Loucy (cell line): ENCODE results near the gene OMD.

Experiments used
- H2AFZ ChIP-seq: fragments of 200-600 bp; sonication (generic); 2 replicates; pipeline ENCODE4 v1.6.0; 2016; ENCODE audit warnings: antibody characterized with exemption, mild to moderate bottlenecking, low read length, moderate library complexity
- H3F3A ChIP-seq: fragments of 200-600 bp; 2 replicates; pipeline ENCODE4 v1.6.0; 2016; ENCODE audit warnings: antibody characterized with exemption, low read depth, mild to moderate bottlenecking
- H3K27me3 ChIP-seq: fragments of 200-600 bp; sonication (generic); 2 replicates; pipeline ENCODE4 v1.6.1; 2014; ENCODE audit warnings: low read length, mild to moderate bottlenecking; ENCODE audit not compliant: insufficient read depth, poor library complexity, severe bottlenecking
- H3K36me3 ChIP-seq: fragments of 200-600 bp; sonication (generic); 2 replicates; pipeline ENCODE4 v1.6.1; 2016; ENCODE audit warnings: low read length; ENCODE audit not compliant: insufficient read depth
- H3K4me1 ChIP-seq: fragments of 200-600 bp; sonication (generic); 2 replicates; pipeline ENCODE4 v1.5.1; 2014; ENCODE audit warnings: low read length, mild to moderate bottlenecking; ENCODE audit not compliant: insufficient read depth, poor library complexity, severe bottlenecking
- H3K4me2 ChIP-seq: fragments of 200-600 bp; sonication (generic); 2 replicates; pipeline ENCODE4 v1.6.0; 2014; ENCODE audit warnings: antibody characterized with exemption, low read length, low read depth, mild to moderate bottlenecking; ENCODE audit not compliant: poor library complexity, severe bottlenecking
- H3K4me3 ChIP-seq: fragments of 200-600 bp; sonication (generic); 2 replicates; pipeline ENCODE4 v1.5.1; 2014; ENCODE audit warnings: low read length, mild to moderate bottlenecking, mixed read lengths; ENCODE audit not compliant: poor library complexity, severe bottlenecking
- H3K79me2 ChIP-seq: fragments of 200-600 bp; sonication (generic); 2 replicates; pipeline ENCODE4 v1.6.1; 2014; ENCODE audit warnings: low read length; ENCODE audit not compliant: insufficient read depth
- H3K9ac ChIP-seq: fragments of 200-600 bp; sonication (generic); 2 replicates; pipeline ENCODE4 v1.6.0; 2014; ENCODE audit warnings: mild to moderate bottlenecking, low read depth, low read length, moderate library complexity; ENCODE audit not compliant: poor library complexity, severe bottlenecking
- H3K9me2 ChIP-seq: fragments of 200-600 bp; sonication (generic); replicated peaks from 2 replicates; pipeline ENCODE4 v1.6.1; 2016; ENCODE audit warnings: low read depth, low read length, mixed read lengths
- H3K9me3 ChIP-seq: fragments of 200-600 bp; sonication (generic); 2 replicates; pipeline ENCODE4 v1.6.1; 2014; ENCODE audit warnings: mild to moderate bottlenecking, antibody characterized with exemption, low read length, low read depth; ENCODE audit not compliant: insufficient read depth
- H4K20me1 ChIP-seq: fragments of 200-600 bp; sonication (generic); 2 replicates; pipeline ENCODE4 v1.6.0; 2014; ENCODE audit warnings: antibody characterized with exemption, low read length, mild to moderate bottlenecking; ENCODE audit not compliant: insufficient read depth, poor library complexity, severe bottlenecking
- CTCF ChIP-seq: fragments of 200-600 bp; sonication (generic); conservative IDR thresholded peaks from 2 replicates; pipeline ENCODE4 v1.5.1; 2014; ENCODE audit warnings: mild to moderate bottlenecking, antibody characterized with exemption, low read length
- EZH2phosphoT487 ChIP-seq: fragments of 200-600 bp; IDR thresholded peaks from 2 replicates; pipeline ENCODE4 v1.6.1; 2018; ENCODE audit warnings: antibody characterized with exemption, mild to moderate bottlenecking, moderate library complexity, borderline replicate concordance

OMD gene

GRCh38 chr9:92444841-92445240 is 20.6 kb upstream of the OMD start:
- Histone ChIP-seq H3K9me2 (no peaks in the 10 kb centered on the region), H3K4me3 (no peak overlapping the region), H3K36me3 (no peaks in the 10 kb centered on the region), H3K9ac (no peak overlapping the region), H3K4me1 (no peaks in the 10 kb centered on the region), H2AFZ (no peak overlapping the region), H3K9me3 (no peaks in the 10 kb centered on the region), H3F3A (no peaks in the 10 kb centered on the region), H3K27me3 (no peaks in the 10 kb centered on the region), H3K4me2 (no peak overlapping the region), H4K20me1 (no peaks in the 10 kb centered on the region), H3K79me2 (no peaks in the 10 kb centered on the region)
- TF ChIP-seq CTCF, result no peak
- TF ChIP-seq EZH2phosphoT487, result no peak

DNA sequence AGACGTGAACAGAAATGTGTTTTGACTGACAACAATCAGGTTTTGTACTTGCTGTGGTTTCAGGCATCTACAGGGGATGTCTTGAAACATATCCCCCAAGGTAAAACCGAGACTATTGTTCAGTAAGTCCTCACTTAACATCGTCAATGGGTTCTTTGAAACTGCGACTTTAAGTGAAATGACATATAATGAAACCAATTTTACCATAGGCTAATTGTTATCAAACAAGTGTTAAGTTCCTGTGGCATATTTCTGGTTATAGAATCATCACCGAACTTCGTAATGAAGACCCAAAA is 16.4 kb upstream of the OMD start:
- Histone ChIP-seq H2AFZ (no peak overlapping the region), H4K20me1 (no peaks in the 10 kb centered on the region), H3K4me1 (no peaks in the 10 kb centered on the region), H3F3A (no peaks in the 10 kb centered on the region), H3K36me3 (no peaks in the 10 kb centered on the region), H3K9me2 (no peaks in the 10 kb centered on the region), H3K9me3 (no peaks in the 10 kb centered on the region), H3K4me2 (no peak overlapping the region), H3K79me2 (no peaks in the 10 kb centered on the region), H3K27me3 (no peaks in the 10 kb centered on the region), H3K9ac (no peak overlapping the region), H3K4me3 (no peak overlapping the region)
- TF ChIP-seq EZH2phosphoT487 (no peak), CTCF (no peak)

- Histone ChIP-seq H3K4me3 (no peak overlapping the region), H3K9me3 (no peaks in the 10 kb centered on the region), H3K27me3 (no peaks in the 10 kb centered on the region), H3K36me3 (no peaks in the 10 kb centered on the region), H2AFZ (no peak overlapping the region), H3K9me2 (no peaks in the 10 kb centered on the region), H3F3A (no peaks in the 10 kb centered on the region), H4K20me1 (no peaks in the 10 kb centered on the region), H3K4me2 (no peak overlapping the region), H3K79me2 (no peaks in the 10 kb centered on the region), H3K9ac (no peak overlapping the region), H3K4me1 (peaks cover 4% of the 10 kb centered on the region)
- TF ChIP-seq EZH2phosphoT487 (no peak), CTCF (no peak)
Measured at GRCh38 chr9:92439921-92440750, 15.9 kb upstream of the OMD start.
